Vein endothelial cell (primary cell): Measurements from ENCODE around the gene ZNF30. TPM values are rescaled to one million over a fixed set of nuclear protein-coding genes. Genes with fewer than 3 reads are reported as not detected.

Experiments
- total RNA-seq: library from RNA; depleted of rRNA; stranded (reverse); fragments of >200 nt; gene quantifications from 2 replicates; pipeline ENCODE4 v1.2.3, GENCODE V29; 2012

Gene ZNF30
- total RNA-seq = 3.9 and 5.1 TPM in 2 replicates

GRCh38 chr19:34926685-34927375, at the start of gene ZNF30:
Gene ZNF30 (plus strand): TSS chr19:34926903. CDS start chr19:34929948, 3,045 bp downstream.

GRCh38 chr19:34963573-34964406, 37.1 kb downstream of the ZNF30 start, which contains the start of gene ZNF792:
Gene ZNF792 (minus strand): TSS chr19:34964229. CDS start chr19:34963662, 567 bp downstream.

Other genes with a start within 250 kb of the ZNF30 start
- 0.29 TPM in 1 of 2 replicates, not detected in the other for gene SCGB2B2, start 249.7 kb upstream of the ZNF30 start, total RNA-seq
- 13.1 and 16.4 TPM in 2 replicates for gene ZNF302, start 249.2 kb upstream of the ZNF30 start, total RNA-seq
- 9.8 and 15.1 TPM in 2 replicates for gene ZNF181, start 192.7 kb upstream of the ZNF30 start, total RNA-seq
- gene ZNF599, start 153.7 kb upstream of the ZNF30 start, total RNA-seq = 5.9 and 7.5 TPM in 2 replicates
- gene ZNF792, start 37.3 kb downstream of the ZNF30 start, total RNA-seq = 40.2 and 51.6 TPM in 2 replicates
- gene GRAMD1A, start 73.4 kb downstream of the ZNF30 start, total RNA-seq = 50.8 and 76.4 TPM in 2 replicates
- 9.5 and 10.3 TPM in 2 replicates for gene SCN1B, start 103.6 kb downstream of the ZNF30 start, total RNA-seq
- not detected in 2 replicates for gene HPN, start 114.8 kb downstream of the ZNF30 start, total RNA-seq
- not detected in 2 replicates for gene FXYD3, start 188.9 kb downstream of the ZNF30 start, total RNA-seq
- 0.10 TPM in 1 of 2 replicates, not detected in the other for gene LGI4, start 208.2 kb downstream of the ZNF30 start, total RNA-seq
- 0.65 TPM in 1 of 2 replicates, not detected in the other for gene FXYD1, start 211.9 kb downstream of the ZNF30 start, total RNA-seq
- not detected in 2 replicates for gene FXYD7, start 216.4 kb downstream of the ZNF30 start, total RNA-seq
- gene FXYD5, start 227.8 kb downstream of the ZNF30 start, total RNA-seq = 54.5 and 62.1 TPM in 2 replicates